Smooth muscle cell (in vitro differentiated cells): ENCODE results near the gene GRK4. TPM values are rescaled to one million over a fixed set of nuclear protein-coding genes. Genes with fewer than 3 reads are reported as not detected.
A peak's percentile ranks its signal among the peaks of the same experiment; 100 is the strongest.

Source experiments
- DNase-seq: peaks from one replicate; lab custom pipeline; 2025; ENCODE audit not compliant: unreplicated experiment; lab: John Stamatoyannopoulos, UW
- H2AFZ ChIP-seq: fragments of 200-600 bp; sonication (generic); 2 replicates; pipeline ENCODE4 v1.6.0; 2016; ENCODE audit warnings: antibody characterized with exemption, low read depth, mild to moderate bottlenecking
- H3F3A ChIP-seq: fragments of 200-600 bp; sonication (generic); 2 replicates; pipeline ENCODE4 v1.6.0; 2017; ENCODE audit warnings: antibody characterized with exemption, low read depth
- H3K27ac ChIP-seq: fragments of 200-600 bp; sonication (generic); 2 replicates; pipeline ENCODE4 v1.5.1; 2016; ENCODE audit warnings: low read depth, mild to moderate bottlenecking
- H3K27me3 ChIP-seq: fragments of 200-600 bp; sonication (generic); 2 replicates; pipeline ENCODE4 v1.6.1; 2016; ENCODE audit warnings: low read depth, mild to moderate bottlenecking
- H3K36me3 ChIP-seq: fragments of 200-600 bp; sonication (generic); 2 replicates; pipeline ENCODE4 v1.5.1; 2016; ENCODE audit warnings: low read depth
- H3K4me1 ChIP-seq: fragments of 200-600 bp; sonication (generic); 2 replicates; pipeline ENCODE4 v1.5.1; 2016; ENCODE audit warnings: low read depth
- H3K4me2 ChIP-seq: fragments of 200-600 bp; sonication (generic); 2 replicates; pipeline ENCODE4 v1.6.0; 2016; ENCODE audit warnings: mild to moderate bottlenecking
- H3K4me3 ChIP-seq: fragments of 200-600 bp; sonication (generic); 2 replicates; pipeline ENCODE4 v1.5.1; 2016; ENCODE audit warnings: mild to moderate bottlenecking
- H3K79me2 ChIP-seq: fragments of 200-600 bp; sonication (generic); 2 replicates; pipeline ENCODE4 v1.6.0; 2016; ENCODE audit warnings: low read depth, mild to moderate bottlenecking
- H3K9ac ChIP-seq: fragments of 200-600 bp; sonication (generic); 2 replicates; pipeline ENCODE4 v1.6.0; 2016; ENCODE audit warnings: low read depth
- H3K9me3 ChIP-seq: fragments of 200-600 bp; sonication (generic); replicated peaks from 2 replicates; pipeline ENCODE4 v1.5.1; 2016; ENCODE audit warnings: low read depth
- H4K20me1 ChIP-seq: fragments of 200-600 bp; sonication (generic); 2 replicates; pipeline ENCODE4 v1.6.0; 2016; ENCODE audit warnings: low read depth
- CTCF ChIP-seq: fragments of 200-600 bp; sonication (generic); IDR thresholded peaks from 2 replicates; pipeline ENCODE4 v1.5.1; 2017; ENCODE audit warnings: borderline replicate concordance, mild to moderate bottlenecking, antibody characterized with exemption; ENCODE audit not compliant: insufficient read depth, poor library complexity, severe bottlenecking
- WGBS: methylation state at CpG from one replicate; pipeline ENCODE4 v1.1.7; 2016; ENCODE audit warnings: low lambda C conversion rate; 5-methylcytosine and 5-hydroxymethylcytosine counted together
- polyA plus RNA-seq: library from polyadenylated mRNA; unstranded; fragments of >200 nt; fragmentation: Nextera tagmentation; extraction: Ambion mirVana; gene quantifications from 2 replicates; pipeline ENCODE4 v1.2.1, GENCODE V29; 2016
- total RNA-seq: library from RNA; depleted of rRNA; stranded (reverse); fragments of >200 nt; gene quantifications from 2 replicates; pipeline ENCODE4 v1.2.3, GENCODE V29; 2014

The GRK4 gene
- total and polyA plus RNA-seq, 2 experiments from 2014 or later: 5.2 to 6.9 TPM

DNA sequence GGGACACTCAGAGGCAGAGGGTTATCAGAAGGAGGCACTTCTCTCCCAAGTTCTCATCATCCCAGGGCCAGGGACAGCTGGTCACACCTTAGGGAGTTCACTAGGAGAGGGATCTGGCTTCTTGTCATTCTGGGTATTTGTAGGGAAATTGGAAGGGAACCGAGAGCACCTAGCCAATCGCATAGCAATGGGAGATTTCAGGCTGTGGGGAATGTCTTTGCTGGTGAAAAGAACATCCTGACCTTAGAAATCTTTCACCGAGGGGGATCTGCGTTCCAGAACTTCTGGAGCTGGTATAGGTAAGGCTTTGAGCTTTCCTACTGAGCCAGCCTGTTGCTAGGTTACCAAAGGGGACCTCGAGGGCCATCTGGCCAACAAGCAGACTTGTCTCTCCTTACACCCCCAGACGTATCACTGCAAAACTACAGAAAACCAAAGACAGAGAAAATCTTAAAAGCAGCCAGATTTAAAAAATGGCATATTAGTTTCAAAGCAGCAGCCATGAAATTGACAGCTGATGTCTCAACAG, 104.2 kb downstream of the GRK4 start:
- 90% methylated on average over 6 of the region's 6 CpGs for WGBS
- Histone ChIP-seq H3K27me3 (no peaks in the 10 kb centered on the region), H3K27ac (no peak overlapping the region), H3K4me1 (no peaks in the 10 kb centered on the region), H3K9me3 (no peaks in the 10 kb centered on the region), H3K9ac (no peak overlapping the region), H2AFZ (no peak overlapping the region), H3K4me2 (no peak overlapping the region), H3K36me3 (no peaks in the 10 kb centered on the region), H3K4me3 (no peak overlapping the region), H3K79me2 (no peaks in the 10 kb centered on the region), H3F3A (no peaks in the 10 kb centered on the region), H4K20me1 (peaks cover 2% of the 10 kb centered on the region)
- no peak for DNase-seq
- no peak for TF ChIP-seq CTCF

- H3K9me3 ChIP-seq: no peaks in the 10 kb centered on the region
- no peak overlapping the region for H2AFZ ChIP-seq
- H3K4me3 ChIP-seq: no peak overlapping the region
- no peak overlapping the region for H3K9ac ChIP-seq
- no peak for TF ChIP-seq CTCF
- WGBS: 90% methylated on average over 16 of the region's 16 CpGs
- H4K20me1 ChIP-seq: no peaks in the 10 kb centered on the region
- H3K4me1 ChIP-seq: peaks cover 4% of the 10 kb centered on the region
- H3K79me2 ChIP-seq: no peaks in the 10 kb centered on the region
- H3F3A ChIP-seq: no peaks in the 10 kb centered on the region
- DNase-seq: no peak
- H3K36me3 ChIP-seq: no peaks in the 10 kb centered on the region
- H3K27me3 ChIP-seq: no peaks in the 10 kb centered on the region
- H3K4me2 ChIP-seq: no peak overlapping the region
- H3K27ac ChIP-seq: no peak overlapping the region
Observed at GRCh38 chr4:3069661-3070199, 106.4 kb downstream of the GRK4 start.

- H3F3A ChIP-seq: no peaks in the 10 kb centered on the region
- no peak overlapping the region for H3K27ac ChIP-seq
Observed at GRCh38 chr4:3070709-3071500, 107.5 kb downstream of the GRK4 start.

More at GRCh38 chr4:3070709-3071500, 107.5 kb downstream of the GRK4 start:
- Histone ChIP-seq H2AFZ (peak overlapping the region; percentile 19), H3K27me3 (no peaks in the 10 kb centered on the region), H4K20me1 (peaks cover 3% of the 10 kb centered on the region), H3K4me1 (peaks cover 7% of the 10 kb centered on the region), H3K9me3 (no peaks in the 10 kb centered on the region), H3K4me2 (no peak overlapping the region), H3K9ac (no peak overlapping the region), H3K4me3 (no peak overlapping the region), H3K79me2 (peaks cover 3% of the 10 kb centered on the region), H3K36me3 (no peaks in the 10 kb centered on the region)
- WGBS: 86% methylated on average over 3 of the region's 3 CpGs
- no peak for TF ChIP-seq CTCF
- no peak for DNase-seq
